GM12874 (cell line): Measurements from ENCODE around the gene KCNJ1.

Experiments
- CTCF ChIP-seq: IDR thresholded peaks from 2 replicates; pipeline ENCODE4 v1.5.1; 2011; ENCODE audit warnings: low read depth, mild to moderate bottlenecking, control low read depth, low read length, moderate library complexity; ENCODE audit not compliant: insufficient read depth

KCNJ1 gene

GRCh38 chr11:128868841-128869671, 2.0 kb upstream of the KCNJ1 start:
- TF ChIP-seq CTCF, result no peak

GRCh38 chr11:128865490-128865889, 1.6 kb downstream of the KCNJ1 start:
- TF ChIP-seq CTCF, result no peak

GRCh38 chr11:128862908-128863660, 4.0 kb downstream of the KCNJ1 start:
- no peak for TF ChIP-seq CTCF

GRCh38 chr11:128862406-128862805, 4.7 kb downstream of the KCNJ1 start:
- TF ChIP-seq CTCF, result no peak

GRCh38 chr11:128860571-128861361, 6.3 kb downstream of the KCNJ1 start:
- TF ChIP-seq CTCF, result no peak

GRCh38 chr11:128859563-128860441, 7.3 kb downstream of the KCNJ1 start:
- TF ChIP-seq CTCF, result peak; percentile 98
